Prostate gland (tissue), 2 donors: ENCODE results near the gene ESF1. TPM values are rescaled to one million over a fixed set of nuclear protein-coding genes. Genes with fewer than 3 reads are reported as not detected.

ENCODE experiments used
- DNase-seq: peaks from one replicate; pipeline ENCODE4 v3.0.0-alpha.2; 2019; ENCODE audit warnings: low spot score
- H3K27ac ChIP-seq, 2 donors: fragments of 200-600 bp; sonication (generic); 2 replicates each; pipeline ENCODE4 v1.5.1; 2017 to 2019
- H3K27me3 ChIP-seq: fragments of 200-600 bp; sonication (generic); replicated peaks from 2 replicates; pipeline ENCODE4 v1.5.1; 2019; ENCODE audit not compliant: insufficient read depth
- H3K36me3 ChIP-seq, 2 donors: fragments of 200-600 bp; sonication (generic); 1 replicate in 1 of 2; 2 replicates in 1 of 2; pipeline versions ENCODE4 v1.5.1 to v1.8.1; 2017 to 2019
- H3K4me1 ChIP-seq: fragments of 200-600 bp; sonication (generic); replicated peaks from 2 replicates; pipeline ENCODE4 v1.5.1; 2019
- H3K4me3 ChIP-seq, 2 donors: fragments of 200-600 bp; sonication (generic); 2 replicates each; pipeline ENCODE4 v1.5.1; 2017 to 2019
- H3K9me3 ChIP-seq: fragments of 200-600 bp; sonication (generic); 2 replicates; pipeline ENCODE4 v1.5.1; 2017
- POLR2A ChIP-seq: fragments of 450-650 bp; IDR thresholded peaks from one replicate; pipeline ENCODE4 v1.6.1; 2016; ENCODE audit warnings: antibody characterized with exemption, mild to moderate bottlenecking
- POLR2AphosphoS5 ChIP-seq: sonication (generic); formaldehyde crosslinking; IDR thresholded peaks from one replicate; pipeline ENCODE4 v1.6.1; 2017; ENCODE audit warnings: antibody characterized with exemption
- WGBS: methylation state at CpG from one replicate; pipeline ENCODE4 v1.1.5; 2018; 5-methylcytosine and 5-hydroxymethylcytosine counted together
- intact Hi-C: fragments of 100-400 bp; cut with DNase I; formaldehyde crosslinking; loops from one replicate; pipeline ENCODE4 v1.14.2; 2022
- total RNA-seq, 2 donors: library from RNA; depleted of rRNA; stranded (reverse); fragments of >200 nt; gene quantifications; one replicate each; pipeline ENCODE4 v1.1.0, GENCODE V29; 2016
- TF ChIP-seq, protein P1 (sequence below), 4 experiments: fragments of 200-600 bp in 2 of 4; fragments of 450-650 bp in 2 of 4; sonication (generic) in 2 of 4; IDR thresholded peaks; 1 replicate in 3 of 4; 2 replicates in 1 of 4; pipeline ENCODE4 v1.5.1; 2016 to 2019; ENCODE audit warnings: antibody characterized with exemption in 4 of 4, mild to moderate bottlenecking in 2 of 4, moderate library complexity in 2 of 4

Gene ESF1
- total RNA-seq, 2 donors from 2014 or later, result 6.2 to 13.3 TPM

GRCh38 chr20:13681248-13682125, 103.2 kb downstream of the ESF1 start:
- TF ChIP-seq POLR2A (no peak), POLR2AphosphoS5 (no peak)
- TF ChIP-seq, protein P1, sequence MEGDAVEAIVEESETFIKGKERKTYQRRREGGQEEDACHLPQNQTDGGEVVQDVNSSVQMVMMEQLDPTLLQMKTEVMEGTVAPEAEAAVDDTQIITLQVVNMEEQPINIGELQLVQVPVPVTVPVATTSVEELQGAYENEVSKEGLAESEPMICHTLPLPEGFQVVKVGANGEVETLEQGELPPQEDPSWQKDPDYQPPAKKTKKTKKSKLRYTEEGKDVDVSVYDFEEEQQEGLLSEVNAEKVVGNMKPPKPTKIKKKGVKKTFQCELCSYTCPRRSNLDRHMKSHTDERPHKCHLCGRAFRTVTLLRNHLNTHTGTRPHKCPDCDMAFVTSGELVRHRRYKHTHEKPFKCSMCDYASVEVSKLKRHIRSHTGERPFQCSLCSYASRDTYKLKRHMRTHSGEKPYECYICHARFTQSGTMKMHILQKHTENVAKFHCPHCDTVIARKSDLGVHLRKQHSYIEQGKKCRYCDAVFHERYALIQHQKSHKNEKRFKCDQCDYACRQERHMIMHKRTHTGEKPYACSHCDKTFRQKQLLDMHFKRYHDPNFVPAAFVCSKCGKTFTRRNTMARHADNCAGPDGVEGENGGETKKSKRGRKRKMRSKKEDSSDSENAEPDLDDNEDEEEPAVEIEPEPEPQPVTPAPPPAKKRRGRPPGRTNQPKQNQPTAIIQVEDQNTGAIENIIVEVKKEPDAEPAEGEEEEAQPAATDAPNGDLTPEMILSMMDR (IDR thresholded peaks at IDR 0.05), result no peak
- WGBS, result 84% methylated on average over 4 of the region's 4 CpGs
- Histone ChIP-seq H3K27ac (no peak overlapping the region), H3K36me3 (no peaks in the 10 kb centered on the region), H3K4me3 (no peak overlapping the region), H3K27me3 (no peaks in the 10 kb centered on the region), H3K4me1 (no peaks in the 10 kb centered on the region), H3K9me3 (no peaks in the 10 kb centered on the region)
- intact Hi-C loops, result no loop called here
- no peak for DNase-seq

DNA sequence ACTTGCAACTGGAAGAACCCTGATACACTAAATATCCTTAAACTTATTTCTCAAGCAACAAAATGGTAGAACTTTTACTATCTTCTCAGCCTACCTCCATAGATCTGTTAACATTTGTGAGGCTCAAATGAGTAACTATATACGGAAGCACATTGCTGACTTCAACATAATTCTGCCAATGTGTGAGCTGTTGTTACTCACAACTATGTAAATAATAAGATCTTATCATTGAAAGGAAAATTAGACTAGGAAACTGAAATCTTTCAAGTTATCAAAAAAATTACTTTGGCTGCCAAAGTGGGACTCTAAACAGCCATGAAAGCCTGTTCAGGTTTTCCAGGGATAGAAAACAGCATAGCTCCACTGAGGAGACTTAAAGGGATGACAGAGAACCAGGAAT, 105.8 kb downstream of the ESF1 start:
- Histone ChIP-seq H3K36me3 (no peaks in the 10 kb centered on the region), H3K27ac (no peak overlapping the region), H3K4me1 (no peaks in the 10 kb centered on the region), H3K4me3 (no peak overlapping the region), H3K9me3 (no peaks in the 10 kb centered on the region), H3K27me3 (no peaks in the 10 kb centered on the region)
- TF ChIP-seq POLR2A (no peak), POLR2AphosphoS5 (no peak)
- TF ChIP-seq, protein P1 (IDR thresholded peaks at IDR 0.05), result no peak
- DNase-seq, result no peak
- 27% methylated on average over 1 of the region's 1 CpG for WGBS
- intact Hi-C loops, result no loop called here

GRCh38 chr20:13677241-13677640, 107.5 kb downstream of the ESF1 start:
- Histone ChIP-seq H3K36me3 (no peaks in the 10 kb centered on the region), H3K9me3 (no peaks in the 10 kb centered on the region), H3K27ac (no peak overlapping the region), H3K4me3 (no peak overlapping the region), H3K27me3 (no peaks in the 10 kb centered on the region), H3K4me1 (no peaks in the 10 kb centered on the region)
- no peak for DNase-seq
- 80% methylated on average over 4 of the region's 4 CpGs for WGBS
- intact Hi-C loops, result no loop called here
- TF ChIP-seq POLR2A, result no peak
- TF ChIP-seq, protein P1 (IDR thresholded peaks at IDR 0.05), result no peak
- no peak for TF ChIP-seq POLR2AphosphoS5

- TF ChIP-seq POLR2A (no peak), POLR2AphosphoS5 (no peak)
- TF ChIP-seq, protein P1 (IDR thresholded peaks at IDR 0.05), result no peak
- WGBS, result 94% methylated on average over 3 of the region's 3 CpGs
Measured at GRCh38 chr20:13676682-13677081, 108.0 kb downstream of the ESF1 start.

DNA sequence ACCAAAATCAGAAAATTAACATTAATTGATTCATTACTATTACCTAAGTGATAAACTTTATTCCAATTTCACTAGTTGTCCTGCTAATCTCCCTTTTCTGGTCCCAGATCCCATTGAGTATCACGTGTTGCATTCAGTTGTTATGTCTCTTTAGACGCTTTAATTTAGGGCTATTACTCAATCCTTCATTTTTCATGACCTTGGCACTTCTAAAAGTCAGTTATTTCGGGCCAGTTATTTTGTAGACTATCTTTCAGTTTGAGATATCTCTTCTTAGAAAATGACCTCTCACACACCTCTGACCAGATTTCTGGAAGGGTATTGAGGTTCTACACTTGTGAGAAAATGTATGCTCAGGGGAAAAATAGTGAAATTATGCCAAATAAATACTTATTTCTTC, 112.0 kb downstream of the ESF1 start:
- 81% methylated on average over 3 of the region's 3 CpGs for WGBS
- H3K27ac ChIP-seq, result no peak overlapping the region
- intact Hi-C loops, result no loop called here
- H3K36me3 ChIP-seq, result no peaks in the 10 kb centered on the region
- no peaks in the 10 kb centered on the region for H3K27me3 ChIP-seq
- no peak for TF ChIP-seq POLR2A
- TF ChIP-seq, protein P1 (IDR thresholded peaks at IDR 0.05), result no peak
- TF ChIP-seq POLR2AphosphoS5, result no peak
- no peak overlapping the region for H3K4me3 ChIP-seq
- no peaks in the 10 kb centered on the region for H3K4me1 ChIP-seq
- H3K9me3 ChIP-seq, result no peaks in the 10 kb centered on the region
- DNase-seq, result no peak

More at GRCh38 chr20:13676682-13677081, 108.0 kb downstream of the ESF1 start:
- no peak for DNase-seq
- Histone ChIP-seq H3K27ac (no peak overlapping the region), H3K4me3 (no peak overlapping the region), H3K4me1 (no peaks in the 10 kb centered on the region), H3K27me3 (no peaks in the 10 kb centered on the region), H3K36me3 (no peaks in the 10 kb centered on the region), H3K9me3 (no peaks in the 10 kb centered on the region)
- intact Hi-C loops, result no loop called here
